ENCODE data around the gene THRB.
"Not testable (repeated sequence)": the region's sequence is repeated elsewhere in the genome, so short reads cannot be mapped to it uniquely, and the experiment has no call there.

THRB gene

GRCh38 chr3:24400015-24400414 lies 94.6 kb downstream of the THRB start:
- no peak for DNase-seq

GRCh38 chr3:24399614-24400013 lies 95.0 kb downstream of the THRB start:
- DNase-seq = no peak

- DNase-seq = not testable (repeated sequence)
These were observed 95.9 kb downstream of the THRB start for GRCh38 chr3:24398712-24399111.

- no peak for DNase-seq
These were observed 98.3 kb downstream of the THRB start for GRCh38 chr3:24396338-24396737.

- DNase-seq = no peak
These were observed 99.9 kb downstream of the THRB start for GRCh38 chr3:24394754-24395153.

- no peak for DNase-seq
These were observed 101.3 kb downstream of the THRB start for GRCh38 chr3:24393316-24393715.

GRCh38 chr3:24390169-24391130 lies 104.2 kb downstream of the THRB start:
- DNase-seq = no peak

GRCh38 chr3:24389108-24390090 lies 105.3 kb downstream of the THRB start:
- DNase-seq = no peak

- DNase-seq = no peak
These were observed 106.0 kb downstream of the THRB start for GRCh38 chr3:24388611-24389010.

GRCh38 chr3:24388159-24388558 lies 106.5 kb downstream of the THRB start:
- DNase-seq = no peak

- DNase-seq = no peak
These were observed 107.2 kb downstream of the THRB start for GRCh38 chr3:24387493-24387892.

- no peak for DNase-seq
These were observed 107.7 kb downstream of the THRB start for GRCh38 chr3:24387000-24387399.

GRCh38 chr3:24386458-24386857 lies 108.2 kb downstream of the THRB start:
- no peak for DNase-seq

GRCh38 chr3:24385012-24385615 lies 109.5 kb downstream of the THRB start:
- DNase-seq = no peak

- DNase-seq = no peak
These were observed 112.0 kb downstream of the THRB start for GRCh38 chr3:24382647-24383046.

- no peak for DNase-seq
These were observed 114.7 kb downstream of the THRB start for GRCh38 chr3:24379936-24380335.

GRCh38 chr3:24378313-24378712 lies 116.3 kb downstream of the THRB start:
- no peak for DNase-seq

GRCh38 chr3:24377218-24377993 lies 117.2 kb downstream of the THRB start:
- no peak for DNase-seq

- DNase-seq = no peak
These were observed 118.7 kb downstream of the THRB start for GRCh38 chr3:24375947-24376384.

GRCh38 chr3:24374801-24375200 lies 119.8 kb downstream of the THRB start:
- no peak for DNase-seq

GRCh38 chr3:24373198-24373959 lies 121.3 kb downstream of the THRB start:
- no peak for DNase-seq

Measured in stimulated activated CD4-positive, alpha-beta T cell treated with anti-CD3 and anti-CD28 coated beads, Interleukin-4, amount 100 ng/mL, for 1 hour (primary cell).